ENCODE measurements around the gene ELOVL1. TPM values are rescaled to one million over a fixed set of nuclear protein-coding genes. Genes with fewer than 3 reads are reported as not detected.
A peak's percentile ranks its signal among the peaks of the same experiment; 100 is the strongest.

ELOVL1 gene
- total and polyA plus RNA-seq, 2 of the 13 experiments (the other 11 are each of a cell fraction or from before 2014, with no cell fraction given): 55.2 to 77.4 TPM

- TF ChIP-seq, protein P1, sequence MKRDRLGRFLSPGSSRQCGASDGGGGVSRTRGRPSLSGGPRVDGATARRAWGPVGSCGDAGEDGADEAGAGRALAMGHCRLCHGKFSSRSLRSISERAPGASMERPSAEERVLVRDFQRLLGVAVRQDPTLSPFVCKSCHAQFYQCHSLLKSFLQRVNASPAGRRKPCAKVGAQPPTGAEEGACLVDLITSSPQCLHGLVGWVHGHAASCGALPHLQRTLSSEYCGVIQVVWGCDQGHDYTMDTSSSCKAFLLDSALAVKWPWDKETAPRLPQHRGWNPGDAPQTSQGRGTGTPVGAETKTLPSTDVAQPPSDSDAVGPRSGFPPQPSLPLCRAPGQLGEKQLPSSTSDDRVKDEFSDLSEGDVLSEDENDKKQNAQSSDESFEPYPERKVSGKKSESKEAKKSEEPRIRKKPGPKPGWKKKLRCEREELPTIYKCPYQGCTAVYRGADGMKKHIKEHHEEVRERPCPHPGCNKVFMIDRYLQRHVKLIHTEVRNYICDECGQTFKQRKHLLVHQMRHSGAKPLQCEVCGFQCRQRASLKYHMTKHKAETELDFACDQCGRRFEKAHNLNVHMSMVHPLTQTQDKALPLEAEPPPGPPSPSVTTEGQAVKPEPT (CRISPR knock-in tag; IDR thresholded peaks at IDR 0.05; ENCODE audit: low read depth): no peak
- TF ChIP-seq NFE2L2 (IDR thresholded peaks at IDR 0.05; ENCODE audit: low read length) (no peak), TOPORS (CRISPR knock-in tag; IDR thresholded peaks at IDR 0.05) (peak; percentile 92), FOXA1 (IDR thresholded peaks at IDR 0.05) (no peak), FOXA1 (CRISPR knock-in tag; IDR thresholded peaks at IDR 0.05) (peak; percentile 44; the same call in 1 of the 2 replicates), MED8 (CRISPR knock-in tag; IDR thresholded peaks at IDR 0.05; ENCODE audit: insufficient replicate concordance) (peak; percentile 36), ZNF430 (CRISPR knock-in tag; IDR thresholded peaks at IDR 0.05) (peak; percentile 90), POLR2G (IDR thresholded peaks at IDR 0.05; ENCODE audit: low read depth, low read length) (peak; percentile 91), SALL1 (CRISPR knock-in tag; IDR thresholded peaks at IDR 0.05) (peak; percentile 89), ZNF138 (CRISPR knock-in tag; IDR thresholded peaks at IDR 0.05; ENCODE audit: low read depth) (no peak), SNAI1 (CRISPR knock-in tag; IDR thresholded peaks at IDR 0.05; ENCODE audit: borderline replicate concordance) (no peak), ZSCAN25 (CRISPR knock-in tag; IDR thresholded peaks at IDR 0.05) (peak; percentile 83), RBAK (CRISPR knock-in tag; IDR thresholded peaks at IDR 0.05) (no peak), HDAC2 (CRISPR knock-in tag; IDR thresholded peaks at IDR 0.05) (peak; percentile 72; the same call in 1 of the 2 replicates), ZNF777 (CRISPR knock-in tag; IDR thresholded peaks at IDR 0.05) (peak; percentile 90), KAT2B (IDR thresholded peaks at IDR 0.05; ENCODE audit: borderline replicate concordance, low read depth, low read length) (no peak)
- TF ChIP-seq, protein P2, sequence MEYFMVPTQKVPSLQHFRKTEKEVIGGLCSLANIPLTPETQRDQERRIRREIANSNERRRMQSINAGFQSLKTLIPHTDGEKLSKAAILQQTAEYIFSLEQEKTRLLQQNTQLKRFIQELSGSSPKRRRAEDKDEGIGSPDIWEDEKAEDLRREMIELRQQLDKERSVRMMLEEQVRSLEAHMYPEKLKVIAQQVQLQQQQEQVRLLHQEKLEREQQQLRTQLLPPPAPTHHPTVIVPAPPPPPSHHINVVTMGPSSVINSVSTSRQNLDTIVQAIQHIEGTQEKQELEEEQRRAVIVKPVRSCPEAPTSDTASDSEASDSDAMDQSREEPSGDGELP (IDR thresholded peaks at IDR 0.05; ENCODE audit: borderline replicate concordance, low read depth): peak; percentile 6; the same call in 1 of the 2 replicates
- TF ChIP-seq, protein P3, sequence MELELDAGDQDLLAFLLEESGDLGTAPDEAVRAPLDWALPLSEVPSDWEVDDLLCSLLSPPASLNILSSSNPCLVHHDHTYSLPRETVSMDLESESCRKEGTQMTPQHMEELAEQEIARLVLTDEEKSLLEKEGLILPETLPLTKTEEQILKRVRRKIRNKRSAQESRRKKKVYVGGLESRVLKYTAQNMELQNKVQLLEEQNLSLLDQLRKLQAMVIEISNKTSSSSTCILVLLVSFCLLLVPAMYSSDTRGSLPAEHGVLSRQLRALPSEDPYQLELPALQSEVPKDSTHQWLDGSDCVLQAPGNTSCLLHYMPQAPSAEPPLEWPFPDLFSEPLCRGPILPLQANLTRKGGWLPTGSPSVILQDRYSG (CRISPR knock-in tag; IDR thresholded peaks at IDR 0.05): peak; percentile 88
- TF ChIP-seq, protein P4, sequence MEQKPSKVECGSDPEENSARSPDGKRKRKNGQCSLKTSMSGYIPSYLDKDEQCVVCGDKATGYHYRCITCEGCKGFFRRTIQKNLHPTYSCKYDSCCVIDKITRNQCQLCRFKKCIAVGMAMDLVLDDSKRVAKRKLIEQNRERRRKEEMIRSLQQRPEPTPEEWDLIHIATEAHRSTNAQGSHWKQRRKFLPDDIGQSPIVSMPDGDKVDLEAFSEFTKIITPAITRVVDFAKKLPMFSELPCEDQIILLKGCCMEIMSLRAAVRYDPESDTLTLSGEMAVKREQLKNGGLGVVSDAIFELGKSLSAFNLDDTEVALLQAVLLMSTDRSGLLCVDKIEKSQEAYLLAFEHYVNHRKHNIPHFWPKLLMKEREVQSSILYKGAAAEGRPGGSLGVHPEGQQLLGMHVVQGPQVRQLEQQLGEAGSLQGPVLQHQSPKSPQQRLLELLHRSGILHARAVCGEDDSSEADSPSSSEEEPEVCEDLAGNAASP (CRISPR knock-in tag; IDR thresholded peaks at IDR 0.05; ENCODE audit: borderline replicate concordance): peak; percentile 65
Measured at GRCh38 chr1:43367904-43368645, at the start of gene ELOVL1 (continued).
